Measurements from ENCODE around the gene CREB5. TPM values are rescaled to one million over a fixed set of nuclear protein-coding genes. Genes with fewer than 3 reads are reported as not detected.
A peak's percentile ranks its signal among the peaks of the same experiment; 100 is the strongest.

The CREB5 gene
- total and polyA plus RNA-seq, 2 experiments from 2014 or later = 2.4 to 4.4 TPM

- TF ChIP-seq ZNF462 (CRISPR knock-in tag; IDR thresholded peaks at IDR 0.05) (no peak), EZH2phosphoT487 (IDR thresholded peaks at IDR 0.05; ENCODE audit: unreplicated experiment) (no peak)
Measured at GRCh38 chr7:28409716-28410627, 2.3 kb upstream of the CREB5 start (continued).

- H3F3A ChIP-seq (replicated peaks; ENCODE audit: low read depth) = peaks cover 13% of the 10 kb centered on the region; the same call in 1 of the 2 replicates
- H3K4me2 ChIP-seq = peak overlapping the region; percentile 99
- no peaks in the 10 kb centered on the region for H3K79me2 ChIP-seq (replicated peaks; ENCODE audit: insufficient read depth)
- ATAC-seq (peak; percentile 14), DNase-seq (ENCODE audit: low spot score) (peak; percentile 55)
- H3K4me1 Mint-ChIP-seq = peaks cover 18% of the 10 kb centered on the region
- H3K4me1 ChIP-seq (ENCODE audit: insufficient read depth) = peaks cover 22% of the 10 kb centered on the region
- H3K36me3 ChIP-seq (ENCODE audit: insufficient read depth) = no peaks in the 10 kb centered on the region
- H2AFZ ChIP-seq = 0 out of 2 replicates have a peak overlapping the region, but pooled peaks have one; percentile 39
- H3K9me2 ChIP-seq (ENCODE audit: insufficient read depth) = no peaks in the 10 kb centered on the region
- peaks cover 76% of the 10 kb centered on the region for H3K27me3 ChIP-seq (ENCODE audit: insufficient read depth)
- H3K4me3 ChIP-seq = peak overlapping the region; percentile 95
- no peaks in the 10 kb centered on the region for H3K9me3 Mint-ChIP-seq
- peak overlapping the region; percentile 95 for H3K4me3 Mint-ChIP-seq
- H3K27ac Mint-ChIP-seq = no peak overlapping the region
- no peaks in the 10 kb centered on the region for H4K20me1 ChIP-seq (replicated peaks; ENCODE audit: insufficient read depth)
- no peak overlapping the region for H3K27ac ChIP-seq (ENCODE audit: low read depth)
- TF ChIP-seq CREB1 (CRISPR knock-in tag; IDR thresholded peaks at IDR 0.05; ENCODE audit: low read depth) (peak; percentile 46; the same call in 1 of the 2 replicates), STAT1 (IDR thresholded peaks at IDR 0.05; ENCODE audit: unreplicated experiment) (no peak)
- peaks cover 54% of the 10 kb centered on the region for H3K27me3 Mint-ChIP-seq (ENCODE audit: insufficient read depth, low read depth, poor library complexity)
- H3K36me3 Mint-ChIP-seq (ENCODE audit: low read depth) = no peaks in the 10 kb centered on the region
Measured at GRCh38 chr7:28410628-28411531, 1.4 kb upstream of the CREB5 start.
